Glutamatergic neuron (in vitro differentiated cells): Measurements from ENCODE around the gene POLR3G. TPM values are rescaled to one million over a fixed set of nuclear protein-coding genes. Genes with fewer than 3 reads are reported as not detected.

Experiments used
- DNase-seq: peaks from one replicate; pipeline ENCODE4 v3.0.0; 2022
- H3K27ac Mint-ChIP-seq: one replicate; pipeline ENCODE4 v1.8.0; 2020; ENCODE audit warnings: mild to moderate bottlenecking, mixed read lengths, inconsistent platforms; ENCODE audit not compliant: unreplicated experiment
- H3K27me3 Mint-ChIP-seq: one replicate; pipeline ENCODE4 v1.8.0; 2020; ENCODE audit warnings: mild to moderate bottlenecking, moderate library complexity, mixed read lengths, inconsistent platforms; ENCODE audit not compliant: unreplicated experiment
- H3K36me3 Mint-ChIP-seq: one replicate; pipeline ENCODE4 v1.8.0; 2020; ENCODE audit warnings: mild to moderate bottlenecking, mixed read lengths, inconsistent platforms; ENCODE audit not compliant: unreplicated experiment
- H3K4me1 Mint-ChIP-seq: one replicate; pipeline ENCODE4 v1.8.0; 2020; ENCODE audit warnings: mild to moderate bottlenecking, low read depth, mixed read lengths, inconsistent platforms; ENCODE audit not compliant: unreplicated experiment
- H3K4me3 Mint-ChIP-seq: one replicate; pipeline ENCODE4 v1.8.0; 2020; ENCODE audit warnings: mild to moderate bottlenecking, mixed read lengths, inconsistent platforms; ENCODE audit not compliant: unreplicated experiment
- H3K9me3 Mint-ChIP-seq: one replicate; pipeline ENCODE4 v1.8.0; 2020; ENCODE audit warnings: mild to moderate bottlenecking, moderate library complexity, mixed read lengths, inconsistent platforms; ENCODE audit not compliant: unreplicated experiment
- total RNA-seq: library from RNA; stranded (reverse); fragmentation: NEBNext Ultra II Directional; extraction: Animal tissue kit (Norgen Biotek cat#: 25700); gene quantifications from one replicate; pipeline ENCODE4 v1.2.1, GENCODE V29; 2021; ENCODE audit not compliant: unreplicated experiment
- TF ChIP-seq, protein P1 (sequence below): fragments of 200-600 bp; sonication (generic); IDR thresholded peaks from one replicate; pipeline ENCODE4 v1.5.0; 2021; ENCODE audit not compliant: partially characterized antibody, unreplicated experiment

The POLR3G gene
- total RNA-seq, 1 donor from 2014 or later: 3.9 TPM

DNA sequence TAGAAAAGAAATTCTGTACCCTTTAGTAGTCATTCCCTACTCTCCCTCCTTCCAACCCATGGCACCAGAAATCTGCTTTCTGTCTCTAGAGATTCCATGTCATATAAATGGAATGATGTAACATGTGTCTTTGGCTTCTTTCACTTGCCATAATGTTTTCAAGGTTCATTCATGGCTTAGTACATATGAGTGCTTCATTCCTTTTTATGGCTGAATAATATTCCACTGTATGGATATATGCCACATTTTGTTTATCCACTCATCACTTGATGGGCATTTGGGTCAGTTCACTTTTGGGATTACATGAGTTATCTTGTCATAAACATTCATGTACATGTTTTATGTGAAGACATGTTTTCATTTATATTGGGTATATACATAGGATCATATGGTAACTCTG lies 19.4 kb downstream of the POLR3G start:
- TF ChIP-seq, protein P1, sequence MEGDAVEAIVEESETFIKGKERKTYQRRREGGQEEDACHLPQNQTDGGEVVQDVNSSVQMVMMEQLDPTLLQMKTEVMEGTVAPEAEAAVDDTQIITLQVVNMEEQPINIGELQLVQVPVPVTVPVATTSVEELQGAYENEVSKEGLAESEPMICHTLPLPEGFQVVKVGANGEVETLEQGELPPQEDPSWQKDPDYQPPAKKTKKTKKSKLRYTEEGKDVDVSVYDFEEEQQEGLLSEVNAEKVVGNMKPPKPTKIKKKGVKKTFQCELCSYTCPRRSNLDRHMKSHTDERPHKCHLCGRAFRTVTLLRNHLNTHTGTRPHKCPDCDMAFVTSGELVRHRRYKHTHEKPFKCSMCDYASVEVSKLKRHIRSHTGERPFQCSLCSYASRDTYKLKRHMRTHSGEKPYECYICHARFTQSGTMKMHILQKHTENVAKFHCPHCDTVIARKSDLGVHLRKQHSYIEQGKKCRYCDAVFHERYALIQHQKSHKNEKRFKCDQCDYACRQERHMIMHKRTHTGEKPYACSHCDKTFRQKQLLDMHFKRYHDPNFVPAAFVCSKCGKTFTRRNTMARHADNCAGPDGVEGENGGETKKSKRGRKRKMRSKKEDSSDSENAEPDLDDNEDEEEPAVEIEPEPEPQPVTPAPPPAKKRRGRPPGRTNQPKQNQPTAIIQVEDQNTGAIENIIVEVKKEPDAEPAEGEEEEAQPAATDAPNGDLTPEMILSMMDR: no peak
- no peak overlapping the region for H3K4me3 Mint-ChIP-seq
- DNase-seq: no peak
- no peaks in the 10 kb centered on the region for H3K4me1 Mint-ChIP-seq
- H3K27me3 Mint-ChIP-seq: no peaks in the 10 kb centered on the region
- no peaks in the 10 kb centered on the region for H3K9me3 Mint-ChIP-seq
- no peaks in the 10 kb centered on the region for H3K36me3 Mint-ChIP-seq
- no peak overlapping the region for H3K27ac Mint-ChIP-seq

DNA sequence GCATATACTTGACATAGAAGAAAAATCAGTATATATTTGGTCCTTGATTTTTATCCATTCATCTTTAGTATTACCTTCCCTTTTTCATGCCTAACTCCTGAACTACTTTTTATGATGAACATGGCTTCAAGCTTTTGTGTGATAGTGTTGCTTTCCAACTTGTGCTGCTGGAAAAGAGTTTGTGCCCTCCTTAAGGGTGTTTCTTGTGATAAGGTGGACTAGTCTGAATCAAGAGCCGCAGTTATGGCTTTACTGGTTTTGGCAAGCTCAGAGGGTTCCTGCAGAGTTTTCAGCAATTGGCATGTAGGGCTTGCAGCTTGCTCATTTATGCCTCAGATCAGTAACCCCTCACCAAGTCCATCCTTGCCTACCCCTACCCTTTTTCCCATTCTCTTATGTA lies 20.5 kb downstream of the POLR3G start:
- TF ChIP-seq, protein P1: no peak
- Mint-ChIP-seq H3K4me3 (no peak overlapping the region), H3K36me3 (no peaks in the 10 kb centered on the region), H3K9me3 (no peaks in the 10 kb centered on the region), H3K27me3 (no peaks in the 10 kb centered on the region), H3K4me1 (no peaks in the 10 kb centered on the region), H3K27ac (no peak overlapping the region)
- DNase-seq: no peak

DNA sequence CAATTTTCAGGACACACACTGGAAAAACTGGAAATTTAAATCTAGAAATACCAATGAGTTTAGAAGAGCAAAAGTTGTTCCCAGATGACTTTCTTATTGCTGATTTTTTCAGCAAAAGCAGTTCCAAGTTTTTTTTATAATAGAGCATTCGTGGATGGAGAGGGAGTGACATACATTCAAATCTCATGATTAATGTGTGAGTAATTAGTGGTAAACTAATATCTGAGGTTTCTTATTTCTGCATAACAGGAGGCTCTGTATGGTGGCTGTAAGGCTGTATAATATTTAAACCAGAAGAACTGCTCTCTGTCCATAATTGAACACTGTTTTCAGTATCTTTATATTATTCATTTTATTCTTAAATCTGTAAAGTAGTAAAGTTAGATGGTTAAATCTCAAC lies 28.9 kb downstream of the POLR3G start:
- H3K9me3 Mint-ChIP-seq: no peaks in the 10 kb centered on the region
- TF ChIP-seq, protein P1: no peak
- H3K4me3 Mint-ChIP-seq: no peak overlapping the region
- no peaks in the 10 kb centered on the region for H3K27me3 Mint-ChIP-seq
- no peaks in the 10 kb centered on the region for H3K4me1 Mint-ChIP-seq
- DNase-seq: no peak
- no peaks in the 10 kb centered on the region for H3K36me3 Mint-ChIP-seq
- no peak overlapping the region for H3K27ac Mint-ChIP-seq

DNA sequence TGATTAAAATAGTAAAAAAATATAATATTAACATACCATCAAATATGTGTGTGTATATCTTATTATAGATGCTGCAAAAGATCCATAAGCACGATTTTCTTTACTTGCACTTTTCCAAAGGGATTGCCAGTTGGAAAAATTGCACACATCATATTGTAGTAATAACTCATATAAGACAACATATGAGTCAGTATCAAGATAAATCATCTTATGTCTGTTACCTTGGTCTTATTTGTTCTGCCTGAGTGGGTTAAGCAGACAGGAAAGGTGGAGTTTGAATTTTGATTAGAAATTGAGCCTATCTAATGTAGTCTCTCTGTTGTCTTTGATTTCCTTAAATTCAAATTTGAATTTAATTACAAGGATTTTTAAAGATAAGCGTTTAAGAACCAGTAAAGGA lies 30.1 kb downstream of the POLR3G start:
- Mint-ChIP-seq H3K27ac (no peak overlapping the region), H3K4me3 (no peak overlapping the region), H3K9me3 (no peaks in the 10 kb centered on the region), H3K27me3 (no peaks in the 10 kb centered on the region), H3K4me1 (no peaks in the 10 kb centered on the region), H3K36me3 (no peaks in the 10 kb centered on the region)
- TF ChIP-seq, protein P1: no peak
- DNase-seq: no peak

DNA sequence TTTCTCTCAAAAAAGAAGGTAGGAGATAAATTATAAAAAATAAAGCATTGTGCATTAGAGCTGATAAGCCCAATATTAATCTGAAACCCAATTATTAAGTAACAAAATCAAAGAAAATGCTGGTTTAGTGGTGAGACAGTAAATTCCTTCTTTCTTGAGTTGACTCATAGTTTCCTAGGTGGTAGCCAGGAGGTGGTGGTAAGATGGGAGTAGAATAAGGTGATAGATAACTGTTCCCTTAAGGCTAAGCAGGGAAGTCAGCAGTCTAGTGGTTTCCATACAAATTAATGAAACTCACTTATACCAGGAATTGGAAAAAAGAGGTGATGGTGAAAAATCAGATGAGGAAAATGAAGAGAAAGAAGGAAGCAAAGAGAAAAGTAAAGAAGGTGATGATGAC lies 31.6 kb downstream of the POLR3G start:
- Mint-ChIP-seq H3K27me3 (no peaks in the 10 kb centered on the region), H3K4me3 (no peak overlapping the region), H3K9me3 (no peaks in the 10 kb centered on the region), H3K36me3 (no peaks in the 10 kb centered on the region), H3K4me1 (no peaks in the 10 kb centered on the region), H3K27ac (no peak overlapping the region)
- no peak for DNase-seq
- TF ChIP-seq, protein P1: no peak
